PFSK-1 (cell line): ENCODE measurements around the gene WNT3A.

Experiments
- FOXP2 ChIP-seq: optimal IDR thresholded peaks from 2 replicates; pipeline ENCODE3; 2011; ENCODE audit warnings: borderline replicate concordance, control low read depth, inconsistent platforms; ENCODE audit not compliant: insufficient read depth; ENCODE audit errors: extremely low read length, extremely low read depth
- POLR2AphosphoS5 ChIP-seq: IDR thresholded peaks from 2 replicates; pipeline ENCODE4 v1.6.1; 2012; ENCODE audit warnings: low read depth, mild to moderate bottlenecking, control low read depth, low read length, moderate library complexity
- SIN3A ChIP-seq: IDR thresholded peaks from 2 replicates; pipeline ENCODE4 v1.6.1; 2012; ENCODE audit warnings: mild to moderate bottlenecking, low read length, moderate library complexity, borderline replicate concordance; ENCODE audit not compliant: insufficient read depth
- TAF1 ChIP-seq: IDR thresholded peaks from 2 replicates; pipeline ENCODE4 v1.6.1; 2012; ENCODE audit warnings: low read length, control low read depth, borderline replicate concordance; ENCODE audit not compliant: insufficient read depth
- TF ChIP-seq, protein P1 (sequence below), 2 experiments: IDR thresholded peaks; 2 replicates each; pipeline versions ENCODE4 v1.6.1 to v1.8.0; 2011 to 2012; ENCODE audit warnings: low read depth in 2 of 2, low read length in 2 of 2, control low read depth in 1 of 2, inconsistent platforms in 1 of 2, mild to moderate bottlenecking in 1 of 2, moderate library complexity in 1 of 2; ENCODE audit not compliant: insufficient read depth in 1 of 2

Gene WNT3A

DNA sequence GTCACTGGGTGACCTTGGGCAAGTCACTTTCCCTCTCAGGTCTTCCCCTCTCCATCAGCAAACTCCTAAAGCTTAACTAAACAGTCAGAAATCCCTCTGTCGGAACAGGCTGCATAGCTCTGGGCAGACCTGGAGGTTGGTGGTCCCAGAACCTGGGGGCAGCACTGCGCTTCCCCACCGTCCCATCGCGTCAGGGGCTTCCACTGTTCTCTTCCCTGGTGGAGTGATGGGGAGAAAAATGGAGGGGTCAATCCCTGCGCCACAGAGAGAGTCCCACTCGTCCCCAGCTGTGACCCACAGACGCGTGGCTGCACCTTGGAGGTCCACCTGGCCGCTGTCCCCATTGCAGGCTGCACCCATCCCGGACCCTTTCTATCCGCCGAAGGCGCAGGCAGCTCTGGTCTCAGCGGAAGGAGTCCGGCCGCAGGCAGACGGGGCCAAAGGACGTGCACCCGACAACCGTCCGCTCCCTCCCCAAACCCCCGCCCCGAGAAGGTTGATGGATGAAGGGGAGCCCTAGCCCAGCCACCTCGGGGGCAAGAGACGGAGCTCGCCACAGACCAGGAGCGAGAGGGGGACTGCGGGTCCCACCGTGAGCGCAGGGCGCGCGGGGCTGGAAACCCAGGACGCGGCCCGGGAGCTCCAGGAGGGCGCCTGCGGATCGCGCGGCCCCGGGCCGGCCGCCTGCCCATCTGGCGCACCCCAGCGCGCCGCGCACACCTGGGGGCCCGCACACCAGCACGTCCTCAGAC is 588 bp upstream of the WNT3A start:
- TF ChIP-seq, protein P1, sequence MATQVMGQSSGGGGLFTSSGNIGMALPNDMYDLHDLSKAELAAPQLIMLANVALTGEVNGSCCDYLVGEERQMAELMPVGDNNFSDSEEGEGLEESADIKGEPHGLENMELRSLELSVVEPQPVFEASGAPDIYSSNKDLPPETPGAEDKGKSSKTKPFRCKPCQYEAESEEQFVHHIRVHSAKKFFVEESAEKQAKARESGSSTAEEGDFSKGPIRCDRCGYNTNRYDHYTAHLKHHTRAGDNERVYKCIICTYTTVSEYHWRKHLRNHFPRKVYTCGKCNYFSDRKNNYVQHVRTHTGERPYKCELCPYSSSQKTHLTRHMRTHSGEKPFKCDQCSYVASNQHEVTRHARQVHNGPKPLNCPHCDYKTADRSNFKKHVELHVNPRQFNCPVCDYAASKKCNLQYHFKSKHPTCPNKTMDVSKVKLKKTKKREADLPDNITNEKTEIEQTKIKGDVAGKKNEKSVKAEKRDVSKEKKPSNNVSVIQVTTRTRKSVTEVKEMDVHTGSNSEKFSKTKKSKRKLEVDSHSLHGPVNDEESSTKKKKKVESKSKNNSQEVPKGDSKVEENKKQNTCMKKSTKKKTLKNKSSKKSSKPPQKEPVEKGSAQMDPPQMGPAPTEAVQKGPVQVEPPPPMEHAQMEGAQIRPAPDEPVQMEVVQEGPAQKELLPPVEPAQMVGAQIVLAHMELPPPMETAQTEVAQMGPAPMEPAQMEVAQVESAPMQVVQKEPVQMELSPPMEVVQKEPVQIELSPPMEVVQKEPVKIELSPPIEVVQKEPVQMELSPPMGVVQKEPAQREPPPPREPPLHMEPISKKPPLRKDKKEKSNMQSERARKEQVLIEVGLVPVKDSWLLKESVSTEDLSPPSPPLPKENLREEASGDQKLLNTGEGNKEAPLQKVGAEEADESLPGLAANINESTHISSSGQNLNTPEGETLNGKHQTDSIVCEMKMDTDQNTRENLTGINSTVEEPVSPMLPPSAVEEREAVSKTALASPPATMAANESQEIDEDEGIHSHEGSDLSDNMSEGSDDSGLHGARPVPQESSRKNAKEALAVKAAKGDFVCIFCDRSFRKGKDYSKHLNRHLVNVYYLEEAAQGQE (IDR thresholded peaks at IDR 0.05; ENCODE audit: insufficient read depth in 1 of 2, low read depth in 2 of 2, low read length in 2 of 2), result no peak
- TF ChIP-seq SIN3A, result no peak
- no peak for TF ChIP-seq FOXP2
- no peak for TF ChIP-seq POLR2AphosphoS5
- TF ChIP-seq TAF1, result no peak

DNA sequence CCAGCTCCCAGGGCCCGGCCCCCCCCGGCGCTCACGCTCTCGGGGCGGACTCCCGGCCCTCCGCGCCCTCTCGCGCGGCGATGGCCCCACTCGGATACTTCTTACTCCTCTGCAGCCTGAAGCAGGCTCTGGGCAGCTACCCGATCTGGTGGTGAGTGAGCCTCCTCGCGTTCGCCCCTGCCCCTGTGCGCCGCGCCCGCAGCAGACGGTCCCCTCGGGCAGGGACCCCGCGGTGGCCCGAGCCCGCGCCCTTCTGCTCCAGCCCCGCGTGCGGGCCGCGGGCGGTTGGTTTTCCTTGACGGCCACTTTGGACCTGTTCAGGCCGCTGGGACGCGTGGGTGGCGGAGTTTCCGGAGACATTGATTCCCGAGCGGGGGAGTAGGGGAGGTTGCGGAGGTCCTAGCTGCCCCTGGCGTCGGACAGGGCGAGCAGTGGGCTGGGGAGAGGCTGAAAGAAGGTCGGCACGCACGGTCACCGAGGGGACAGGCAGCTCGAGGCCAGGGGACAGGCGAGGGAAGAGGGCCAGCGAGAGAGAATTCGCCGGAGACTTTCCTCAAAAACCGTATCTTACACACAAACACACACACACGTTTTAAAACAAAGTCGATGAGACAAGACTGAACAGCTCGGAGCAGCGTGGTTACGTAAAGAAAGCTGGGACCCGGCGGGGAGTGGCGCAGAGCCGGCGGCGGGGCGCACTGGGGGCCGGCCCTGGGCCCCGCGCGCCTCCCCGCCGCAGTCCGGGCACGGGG is 427 bp downstream of the WNT3A start:
- TF ChIP-seq TAF1 (no peak), POLR2AphosphoS5 (no peak), FOXP2 (no peak), SIN3A (no peak)
- TF ChIP-seq, protein P1 (IDR thresholded peaks at IDR 0.05; ENCODE audit: insufficient read depth in 1 of 2, low read depth in 2 of 2, low read length in 2 of 2), result no peak

DNA sequence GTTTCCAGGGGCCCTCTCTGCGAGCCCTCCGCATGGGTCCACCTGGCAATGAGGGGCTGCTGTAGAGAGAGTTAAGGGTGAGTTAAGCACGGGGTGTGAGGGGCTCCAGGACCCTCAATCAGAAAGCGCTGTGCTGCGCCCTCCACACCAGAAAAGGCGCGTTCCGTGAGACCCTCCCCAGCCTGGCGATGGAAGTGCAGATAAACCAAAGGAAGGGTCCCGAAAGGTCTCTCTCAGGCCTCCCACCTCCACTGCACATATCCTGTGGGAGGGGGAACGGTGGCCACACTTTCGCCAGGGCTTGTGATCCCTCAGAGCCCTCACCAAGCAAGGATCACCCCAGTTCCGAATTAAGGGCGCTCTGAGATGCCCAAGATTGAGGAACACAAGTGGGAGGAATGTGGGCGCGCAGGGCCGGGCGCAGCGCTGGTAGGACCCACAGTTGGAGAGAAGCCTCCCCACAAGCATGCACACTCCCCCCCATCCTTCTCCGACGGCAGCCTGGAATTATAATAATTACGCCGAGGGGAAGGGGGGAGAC is 1.1 kb downstream of the WNT3A start:
- TF ChIP-seq, protein P1 (IDR thresholded peaks at IDR 0.05; ENCODE audit: insufficient read depth in 1 of 2, low read depth in 2 of 2, low read length in 2 of 2), result no peak
- TF ChIP-seq TAF1 (no peak), SIN3A (no peak), POLR2AphosphoS5 (no peak), FOXP2 (no peak)

DNA sequence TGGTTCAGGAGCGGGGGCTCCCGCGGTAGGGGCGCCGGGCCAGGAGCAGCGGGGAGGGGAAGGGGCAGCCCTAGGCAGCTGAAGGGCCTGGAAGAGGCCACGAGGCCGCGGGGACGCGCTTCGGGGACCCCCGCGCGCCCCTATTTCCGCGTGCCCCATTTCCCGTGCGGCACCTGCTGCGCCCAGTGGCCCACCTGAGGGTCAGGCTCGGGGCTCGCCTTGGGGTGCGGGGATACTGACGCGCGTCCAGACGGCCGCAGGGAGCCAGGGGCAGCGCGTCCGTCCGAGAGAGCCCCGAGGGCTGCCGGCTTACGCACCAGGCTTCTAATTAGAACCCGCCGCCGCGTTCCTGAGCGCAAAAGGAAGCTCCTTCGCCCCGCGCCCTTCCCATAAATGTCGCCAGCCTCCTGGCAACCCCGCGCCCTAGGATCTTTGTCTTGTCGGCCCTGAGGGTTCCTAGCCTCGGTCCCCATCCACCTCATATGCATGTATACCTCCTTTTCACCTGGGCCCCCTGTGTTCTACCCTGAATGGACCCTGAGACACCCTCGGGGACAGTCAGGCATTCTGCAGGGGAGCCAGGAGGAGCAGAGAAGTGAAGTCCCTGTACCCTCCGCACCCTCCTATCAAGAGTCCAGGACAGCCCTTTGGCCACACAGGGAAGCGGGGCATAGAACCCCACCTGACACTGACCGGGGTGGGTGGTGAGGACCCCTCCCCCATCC is 1.8 kb downstream of the WNT3A start:
- TF ChIP-seq SIN3A, result no peak
- TF ChIP-seq POLR2AphosphoS5, result no peak
- TF ChIP-seq TAF1, result no peak
- TF ChIP-seq FOXP2, result no peak
- TF ChIP-seq, protein P1 (IDR thresholded peaks at IDR 0.05; ENCODE audit: insufficient read depth in 1 of 2, low read depth in 2 of 2, low read length in 2 of 2), result no peak
